DMS79 (cell line): ENCODE data around the gene PPT2.
"Not testable (repeated sequence)": the region's sequence is repeated elsewhere in the genome, so short reads cannot be mapped to it uniquely, and the experiment has no call there.

ENCODE experiments used
- DNase-seq: peaks from one replicate; lab custom pipeline; 2025; lab: John Stamatoyannopoulos, UW

Gene PPT2

DNA sequence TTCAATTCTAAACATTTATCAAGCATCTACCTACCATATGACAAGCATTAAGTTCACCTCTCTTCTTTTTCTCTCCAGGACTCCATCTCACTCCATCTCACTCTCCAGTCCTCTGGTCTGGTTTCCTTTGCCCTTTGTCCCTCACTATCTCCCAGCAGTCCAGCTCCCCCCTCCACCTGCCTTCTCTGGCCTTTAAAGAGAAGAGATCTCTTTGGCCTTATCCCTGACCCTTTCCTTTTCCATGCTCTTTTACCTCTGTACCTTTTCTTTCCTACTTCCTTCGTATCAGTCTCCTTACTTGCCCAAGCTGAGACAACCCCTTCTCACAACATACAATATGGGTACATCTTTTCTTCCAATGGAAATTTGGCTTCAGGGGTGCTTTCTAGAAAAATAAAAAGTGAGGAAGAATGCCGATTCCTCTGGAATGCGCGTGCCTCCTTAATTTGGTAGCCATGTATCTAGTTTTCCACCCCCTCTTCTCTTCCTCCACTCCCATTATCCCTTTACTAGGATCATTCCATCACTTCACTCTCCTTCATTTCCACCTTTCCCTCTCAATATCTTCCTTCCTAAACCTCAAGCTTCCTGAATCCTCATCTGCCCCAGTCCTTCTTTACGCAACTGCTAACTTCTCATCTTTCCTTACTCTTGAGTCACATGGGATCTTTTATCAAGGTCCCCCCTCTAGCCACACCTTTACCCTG lies 22.7 kb downstream of the PPT2 start:
- DNase-seq = peak; percentile 76

DNA sequence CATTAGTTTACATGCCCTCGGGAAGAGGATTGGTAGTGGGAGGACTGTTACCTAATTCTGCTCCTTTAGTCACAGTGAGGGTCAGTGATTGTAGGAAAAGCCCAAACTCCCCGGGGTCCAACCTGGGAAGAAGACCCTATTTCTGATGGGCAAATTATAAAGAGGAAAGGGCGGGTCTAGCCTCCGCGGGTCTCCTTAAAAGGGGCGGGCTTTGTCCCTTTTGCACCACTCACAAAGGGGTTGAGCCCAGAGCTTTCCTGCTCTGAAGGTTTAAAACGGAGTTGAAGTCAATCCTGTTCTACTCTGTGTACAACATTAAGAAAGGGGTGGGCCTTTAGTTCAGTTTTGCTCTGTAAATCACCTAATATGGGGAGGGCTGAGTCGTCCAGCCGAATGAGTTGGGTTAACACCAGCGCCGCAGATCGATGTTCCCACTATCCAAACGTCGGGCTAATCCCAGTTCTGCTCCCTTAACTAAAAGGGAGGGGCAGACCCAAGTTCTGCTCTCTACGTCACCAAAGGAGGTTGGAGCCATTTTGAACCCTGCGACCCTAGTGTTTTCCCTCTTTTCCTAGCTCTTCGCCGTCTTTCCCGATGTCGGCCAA lies 23.3 kb downstream of the PPT2 start:
- DNase-seq = peak; percentile 93

DNA sequence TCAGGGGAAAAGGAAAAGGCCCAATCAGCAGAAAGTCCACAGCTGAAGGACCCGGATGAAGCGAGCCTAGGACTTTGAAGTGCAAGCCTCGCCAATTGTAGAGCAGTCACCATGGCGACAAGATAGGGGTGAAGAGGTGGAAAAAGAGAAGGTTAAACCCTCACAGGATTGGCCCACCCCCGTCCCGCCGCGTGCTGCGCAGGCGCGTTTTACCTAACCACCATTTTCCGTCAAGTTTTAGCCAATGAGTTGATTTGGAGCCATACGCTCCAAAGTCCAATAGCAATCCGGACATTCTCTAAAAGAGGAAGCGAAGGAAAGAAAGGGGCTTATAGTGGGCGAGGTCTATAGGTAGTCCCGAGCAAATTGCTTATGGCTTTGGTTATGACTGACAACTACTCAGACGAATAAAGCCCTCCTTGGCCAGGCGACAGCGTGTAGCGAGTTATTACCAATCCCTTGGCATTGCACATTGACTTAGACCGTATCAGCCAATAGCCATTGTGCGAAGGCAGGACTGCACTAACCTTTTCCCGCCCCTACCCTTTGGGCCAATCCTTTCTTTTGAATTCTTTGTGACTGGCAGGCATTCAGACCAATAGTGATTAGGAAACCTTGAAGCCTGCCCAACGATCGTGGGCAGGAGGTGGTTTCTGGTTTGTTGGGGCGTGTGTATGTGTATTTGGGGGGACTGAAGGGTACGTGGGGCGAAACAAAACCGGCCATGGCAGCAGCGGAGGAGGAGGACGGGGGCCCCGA lies 24.0 kb downstream of the PPT2 start, which contains the start of gene RNF5:
RNF5 (plus strand) TSS at position 618 of the 759 bp plus-strand sequence; CDS start at position 725, 107 bp downstream.
- DNase-seq = peak; percentile 100

DNA sequence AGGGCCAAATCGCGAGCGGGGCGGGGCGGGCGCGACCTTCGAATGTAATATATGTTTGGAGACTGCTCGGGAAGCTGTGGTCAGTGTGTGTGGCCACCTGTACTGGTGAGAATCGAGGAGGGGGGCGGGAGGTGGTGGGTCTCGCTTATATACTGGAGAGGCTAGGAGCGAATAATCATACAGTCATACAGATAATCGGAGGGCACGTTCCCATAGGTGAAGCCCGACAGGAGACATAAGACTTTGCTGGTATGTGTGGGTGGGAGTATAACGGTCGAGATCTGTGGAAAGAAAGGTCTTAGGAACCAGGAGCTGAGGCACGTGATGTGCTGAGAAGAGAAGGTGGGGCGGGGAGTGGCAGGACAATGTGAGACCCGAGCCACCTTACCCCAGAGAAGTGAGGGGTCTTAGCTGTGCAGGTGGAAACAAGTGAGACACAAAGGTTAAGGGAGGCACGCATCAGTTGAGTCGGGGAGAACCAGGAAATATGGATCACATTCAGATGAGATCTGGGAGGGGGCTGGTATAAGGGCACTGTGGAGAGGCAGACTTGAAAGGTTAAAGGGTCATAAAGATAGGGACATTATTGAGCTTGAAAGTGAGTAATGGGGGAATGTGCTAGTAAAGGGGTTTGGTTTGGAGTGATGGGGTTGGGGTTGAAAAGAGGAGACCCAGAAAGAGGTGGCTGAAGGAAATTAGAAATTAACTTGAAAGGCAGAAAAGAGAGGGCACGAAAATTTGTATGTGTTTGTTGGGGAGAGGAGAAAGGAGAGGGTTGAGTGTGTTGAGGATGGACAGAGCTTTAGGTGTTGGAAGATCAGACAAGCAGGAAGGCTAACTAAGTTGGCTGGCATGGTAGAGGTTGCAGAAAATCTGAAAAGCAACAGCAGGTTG lies 24.9 kb downstream of the PPT2 start:
- no peak for DNase-seq

DNA sequence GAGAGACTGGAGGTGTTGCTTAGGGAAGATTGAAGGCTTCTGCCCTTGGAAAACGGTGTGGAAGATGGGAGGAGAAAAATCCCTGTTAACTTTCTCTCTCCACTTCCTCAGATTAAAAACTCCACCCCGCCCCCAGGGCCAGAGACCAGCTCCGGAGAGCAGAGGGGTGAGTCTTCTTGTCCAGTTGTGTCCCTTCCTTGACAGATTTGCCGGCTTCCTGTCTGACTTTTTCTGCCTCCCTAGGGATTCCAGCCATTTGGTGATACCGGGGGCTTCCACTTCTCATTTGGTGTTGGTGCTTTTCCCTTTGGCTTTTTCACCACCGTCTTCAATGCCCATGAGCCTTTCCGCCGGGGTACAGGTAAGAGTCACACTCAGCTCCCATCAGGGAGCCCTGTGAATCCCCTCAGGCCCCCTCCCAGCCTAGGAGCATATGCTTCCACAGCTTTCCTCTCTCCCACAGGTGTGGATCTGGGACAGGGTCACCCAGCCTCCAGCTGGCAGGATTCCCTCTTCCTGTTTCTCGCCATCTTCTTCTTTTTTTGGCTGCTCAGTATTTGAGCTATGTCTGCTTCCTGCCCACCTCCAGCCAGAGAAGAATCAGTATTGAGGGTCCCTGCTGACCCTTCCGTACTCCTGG lies 25.9 kb downstream of the PPT2 start:
- DNase-seq = no peak

DNA sequence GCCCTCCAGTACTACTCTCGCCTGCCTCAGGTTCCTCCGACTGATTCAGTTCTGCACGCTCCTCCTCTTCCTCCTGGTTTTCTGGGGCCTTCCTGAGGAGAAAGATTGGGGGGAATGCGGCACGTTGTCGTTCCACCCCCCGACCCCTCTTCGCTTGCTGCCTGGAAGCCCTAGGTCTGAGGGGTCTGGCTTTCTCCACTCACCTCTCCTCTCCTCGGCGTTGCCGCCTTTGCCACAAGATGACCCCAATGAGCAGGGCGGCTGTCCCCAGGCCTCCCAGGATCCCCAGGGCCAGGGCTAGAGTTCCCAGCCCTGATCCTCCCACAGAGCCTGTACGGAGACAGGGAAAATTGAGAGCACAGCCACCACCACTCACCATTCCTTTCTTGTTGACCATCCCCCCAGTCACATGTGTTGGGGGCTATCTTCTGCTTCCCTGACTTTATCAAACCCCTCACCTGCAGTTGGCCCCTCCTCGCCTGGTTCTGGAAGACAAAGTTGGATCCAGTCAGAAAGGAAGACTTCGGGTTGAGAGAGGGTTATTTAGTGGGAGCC lies 27.3 kb downstream of the PPT2 start:
- DNase-seq = no peak

DNA sequence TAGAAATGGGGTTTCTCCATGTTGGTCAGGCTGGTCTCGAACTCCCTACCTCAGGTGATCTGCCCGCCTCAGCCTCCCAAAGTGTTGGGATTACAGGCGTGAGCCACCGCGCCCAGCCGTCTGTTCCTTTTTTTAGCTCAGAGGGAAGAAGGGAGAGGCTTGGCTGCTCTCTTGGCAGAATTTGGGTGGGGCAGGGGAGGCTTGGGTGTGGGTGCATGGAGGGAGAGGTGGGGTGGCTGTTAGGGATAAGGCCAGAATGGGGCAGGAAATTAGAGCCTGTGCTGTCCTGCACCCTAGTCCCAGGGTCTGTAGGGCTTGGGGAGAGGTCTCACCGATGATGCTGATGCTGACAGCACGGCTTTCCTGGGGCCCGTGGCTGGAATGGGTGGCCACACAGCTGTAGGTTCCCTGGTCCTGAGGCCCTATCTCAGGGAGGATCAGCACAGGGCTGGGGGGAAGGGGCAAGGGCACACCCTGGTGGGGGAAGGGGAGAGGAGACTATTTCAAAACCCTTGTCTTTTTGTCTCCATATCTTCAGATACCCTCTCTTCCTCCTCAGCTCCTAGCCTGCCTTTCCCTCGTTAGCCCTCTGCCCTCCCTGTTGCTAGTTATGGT lies 28.1 kb downstream of the PPT2 start:
- no peak for DNase-seq

DNA sequence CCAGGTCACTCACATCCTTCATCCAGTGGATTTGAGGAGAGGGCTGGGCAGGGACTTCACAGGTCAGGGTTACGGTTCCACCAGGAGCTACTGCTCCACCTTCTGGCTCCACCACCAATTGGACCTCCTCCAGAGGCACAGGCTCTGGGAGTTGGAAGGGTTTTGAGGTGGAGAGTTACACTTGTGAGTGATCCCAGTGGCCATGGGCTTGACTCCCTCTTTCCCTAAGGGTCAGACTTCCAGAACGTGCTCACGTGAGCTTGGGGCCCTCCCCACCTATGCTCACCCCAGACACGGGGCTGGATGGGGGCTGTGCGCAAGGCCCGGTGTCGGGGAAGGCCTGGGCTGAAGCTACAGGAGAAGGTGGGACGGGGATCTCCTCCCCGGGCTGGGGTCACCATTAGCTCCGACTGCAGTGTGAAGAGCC lies 28.6 kb downstream of the PPT2 start:
- DNase-seq = no peak

DNA sequence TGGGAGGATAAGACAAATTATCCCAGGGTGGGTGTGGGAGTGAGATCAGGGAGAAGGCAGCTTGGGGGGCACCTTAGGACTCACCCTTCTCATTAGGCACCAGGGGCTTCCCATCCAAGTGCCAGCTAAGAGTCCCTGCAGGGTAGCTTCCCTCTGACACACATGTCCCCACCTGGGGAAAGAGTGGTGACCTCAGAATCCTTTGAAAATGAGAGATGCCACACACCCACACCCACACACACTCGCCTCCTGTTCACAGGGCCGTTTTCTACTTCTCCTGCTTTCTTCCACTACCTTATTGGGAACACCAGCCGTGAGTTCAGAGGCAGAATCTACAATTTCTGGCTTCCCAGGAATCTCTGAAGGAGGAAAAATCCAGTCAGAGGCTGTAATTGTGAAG lies 29.1 kb downstream of the PPT2 start:
- no peak for DNase-seq

DNA sequence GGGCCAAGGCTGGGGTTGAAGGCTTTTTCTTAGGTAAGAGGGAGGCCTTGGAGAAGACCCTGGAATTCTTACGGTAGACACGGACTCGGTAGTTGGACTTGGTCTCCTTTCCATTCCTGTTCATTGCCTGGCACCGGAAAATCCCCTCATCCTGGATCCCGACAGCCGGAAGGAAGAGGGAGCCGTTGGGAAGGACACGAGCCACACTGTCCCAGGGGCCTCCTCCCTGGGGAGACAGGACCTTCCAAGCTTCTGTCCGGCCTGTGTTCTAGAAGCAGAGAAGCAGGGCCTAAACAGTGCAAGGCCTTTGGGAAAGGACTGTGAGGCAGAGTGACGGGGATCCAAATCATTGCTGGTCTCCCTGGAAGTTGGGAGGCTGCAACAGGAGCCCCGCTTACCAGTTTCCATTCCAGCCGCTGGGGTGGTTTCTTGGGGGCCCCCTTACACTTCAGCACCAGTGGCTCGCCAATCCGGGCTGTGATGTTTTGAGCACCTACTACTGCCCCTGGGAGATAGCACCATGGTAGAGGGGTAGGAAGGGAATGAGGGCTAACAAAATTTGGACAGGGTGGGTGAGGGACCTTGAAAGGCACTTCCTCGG lies 29.6 kb downstream of the PPT2 start:
- DNase-seq = no peak

DNA sequence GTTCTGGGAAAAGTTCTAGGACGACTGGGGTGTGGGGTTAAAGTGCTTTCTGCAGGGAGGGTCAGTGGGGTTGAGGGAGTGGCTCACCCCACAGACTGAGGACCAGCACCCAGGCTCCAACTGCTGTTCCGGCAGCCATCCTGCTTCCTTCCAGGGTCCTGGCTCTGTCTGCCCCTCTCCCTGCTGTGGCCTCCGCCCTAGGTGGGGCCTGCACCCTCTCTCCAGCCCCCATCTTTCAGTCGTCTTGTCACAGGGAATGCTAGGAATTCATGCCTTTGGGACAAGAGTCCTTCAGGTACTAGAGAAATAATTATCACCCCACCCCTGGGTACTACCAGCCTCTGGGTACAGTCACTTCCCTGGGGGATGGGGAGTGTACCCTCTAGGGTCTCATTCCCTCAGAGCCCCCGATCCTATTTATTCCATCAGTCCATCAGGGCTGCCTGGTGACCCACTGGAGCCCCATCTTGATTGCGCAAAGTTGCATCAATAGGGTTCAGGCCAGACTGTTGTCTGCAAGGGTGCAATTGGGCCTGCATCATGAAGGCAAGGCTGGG lies 30.2 kb downstream of the PPT2 start, which contains the start of gene AGER:
AGER (minus strand) TSS at position 170 of the 557 bp plus-strand sequence; CDS start at position 139, 31 bp downstream.
- no peak for DNase-seq

DNA sequence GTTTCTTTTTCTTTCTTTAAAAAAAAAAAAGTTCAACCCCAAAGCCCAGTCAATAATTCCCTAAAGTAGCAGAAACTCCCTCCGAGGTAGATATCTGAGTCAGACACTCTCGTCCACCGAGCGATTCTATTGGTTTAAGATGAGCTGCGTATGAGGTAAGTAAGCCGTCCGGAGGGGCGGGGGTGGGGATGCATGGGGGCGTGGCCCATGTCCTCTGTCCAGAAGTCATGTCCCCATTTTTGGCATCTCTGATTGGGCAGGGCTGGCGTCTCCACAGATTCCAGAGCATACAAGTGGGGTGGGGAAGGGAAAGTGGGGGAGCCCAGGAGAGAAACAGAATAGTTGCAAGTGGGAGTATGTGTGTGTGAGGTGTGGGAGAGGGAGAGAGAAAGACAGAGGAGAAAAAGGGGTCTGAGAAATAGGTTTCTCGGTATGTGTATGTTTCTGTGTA lies 31.8 kb downstream of the PPT2 start:
- not testable (repeated sequence) for DNase-seq

DNA sequence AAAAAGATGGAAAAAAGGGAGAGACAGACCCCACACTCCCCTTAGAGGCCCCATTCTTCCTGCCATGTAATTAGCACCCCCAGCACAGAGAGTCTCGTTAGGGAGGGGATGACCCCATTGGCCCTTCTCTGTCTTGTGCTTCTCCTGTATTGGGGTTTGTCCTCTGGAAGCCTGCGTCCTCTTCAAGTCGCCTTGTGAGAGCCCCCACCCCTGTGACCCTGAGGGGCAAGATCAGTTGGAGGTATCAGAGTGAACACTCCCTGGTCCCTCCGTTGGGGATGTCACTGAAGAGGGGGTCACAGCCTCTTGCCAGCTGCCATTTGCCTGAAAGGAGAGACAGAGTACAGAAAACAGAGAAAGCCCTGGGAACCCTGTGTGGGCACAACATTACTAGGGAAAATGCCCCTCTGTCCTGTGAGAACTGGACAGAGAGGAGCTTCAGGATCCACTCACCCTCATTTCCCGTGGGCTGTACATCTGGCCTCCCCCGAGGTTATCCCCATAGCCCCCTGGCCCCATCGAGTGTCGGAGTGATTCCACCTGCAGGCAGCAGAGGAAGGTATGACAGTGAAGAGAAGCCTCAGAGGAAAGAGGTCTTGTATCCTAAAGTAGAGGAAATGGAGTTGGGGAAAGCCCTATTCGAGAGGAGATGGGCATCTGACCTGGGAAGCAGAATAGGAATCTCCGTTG lies 32.4 kb downstream of the PPT2 start:
- not testable (repeated sequence) for DNase-seq

DNA sequence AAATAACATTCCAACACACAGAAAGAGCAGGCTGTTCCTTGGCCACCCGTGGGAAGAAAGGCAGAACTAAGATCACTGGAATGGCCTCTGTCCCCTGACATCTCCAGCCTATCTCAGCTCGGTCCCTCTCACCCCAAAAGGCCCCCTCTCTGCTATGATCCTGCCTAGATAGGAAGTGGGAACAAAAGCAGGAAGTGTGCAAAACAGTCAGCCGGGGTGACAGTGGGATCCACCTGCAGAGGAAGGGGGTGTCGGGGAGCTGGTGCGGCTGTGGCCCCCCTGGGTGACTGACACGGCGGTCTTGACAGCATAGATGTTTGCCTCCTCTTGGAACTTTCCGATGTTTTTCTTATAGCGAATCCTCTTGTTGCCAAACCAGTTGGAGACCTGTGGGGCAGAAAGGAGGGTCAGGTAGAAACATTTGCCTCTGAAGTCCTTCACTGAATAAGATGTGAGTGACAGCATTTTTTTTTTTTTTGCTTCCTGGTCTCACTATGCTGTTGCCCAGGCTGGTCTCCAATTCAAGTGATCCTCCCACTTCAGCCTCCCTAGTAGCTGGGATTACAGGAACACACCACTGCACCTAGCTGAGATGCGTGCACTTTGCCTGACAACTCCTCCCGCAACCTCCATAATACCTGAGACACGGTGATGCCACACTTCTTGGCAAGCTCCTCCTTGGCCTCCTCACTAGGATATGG lies 33.2 kb downstream of the PPT2 start:
- DNase-seq = no peak

DNA sequence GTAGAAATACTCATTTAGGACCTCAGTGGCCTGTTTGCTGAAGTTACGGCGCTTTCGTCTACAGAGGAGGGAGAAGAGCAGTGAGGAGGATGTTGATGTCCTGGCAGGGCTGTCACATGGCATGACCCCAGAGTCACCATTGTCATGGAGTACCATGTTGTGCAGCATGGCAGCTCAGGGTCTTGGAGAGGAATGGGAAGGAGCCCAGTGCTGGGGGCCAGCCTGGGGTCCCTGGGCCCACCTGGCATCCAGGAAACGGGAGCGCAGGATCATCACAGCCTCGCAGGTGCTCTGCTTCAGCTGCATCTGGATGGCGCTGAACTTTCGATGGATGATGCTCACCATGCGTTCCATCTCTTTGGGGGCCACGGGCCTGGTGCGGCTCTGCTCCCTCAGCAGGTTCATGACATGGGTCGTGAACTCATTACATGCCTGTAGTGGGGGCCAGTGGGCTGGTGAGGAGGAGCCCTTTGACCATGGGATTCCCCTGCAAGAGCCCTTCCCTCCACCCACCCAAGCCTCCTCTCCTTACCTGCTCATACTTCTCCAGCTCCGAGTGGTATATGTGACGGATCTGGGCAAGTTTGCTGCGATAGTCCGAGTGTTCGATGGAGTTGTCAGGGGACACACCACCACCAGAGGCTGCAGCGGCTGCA lies 33.9 kb downstream of the PPT2 start:
- DNase-seq = not testable (repeated sequence)

DNA sequence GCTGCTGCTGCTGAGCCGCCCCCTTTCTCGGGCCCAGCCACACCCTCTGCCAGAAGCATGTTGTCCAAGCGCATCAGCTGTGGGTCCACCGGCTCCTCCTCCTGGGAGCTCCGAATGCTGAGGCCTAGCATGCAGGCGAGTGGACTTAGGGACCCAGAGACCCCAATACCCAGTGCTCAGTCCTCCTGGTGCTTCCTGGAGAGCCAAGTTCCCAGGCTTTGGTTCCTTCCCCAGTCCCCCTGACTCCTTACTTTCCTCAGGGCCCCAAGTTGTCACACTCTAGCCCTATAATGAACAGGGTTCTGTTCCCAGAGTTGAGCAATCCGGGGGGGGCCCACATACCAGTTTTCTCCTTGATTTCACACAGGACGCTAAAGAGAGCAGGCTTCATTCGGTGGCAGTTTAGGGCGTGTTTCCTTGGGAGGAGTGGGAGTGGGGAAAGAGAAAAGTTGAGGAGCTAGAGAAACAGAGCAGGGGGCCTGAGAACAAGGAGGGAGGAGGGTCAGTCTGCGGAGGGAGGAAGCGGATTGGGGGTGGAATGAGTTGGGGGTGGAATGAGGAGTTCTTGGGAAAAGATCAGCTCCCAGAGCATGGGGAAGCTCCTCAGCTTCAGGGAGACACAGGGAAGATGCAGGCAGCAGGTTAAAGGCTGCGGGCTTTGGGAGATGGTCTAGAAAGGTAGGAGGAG lies 34.6 kb downstream of the PPT2 start:
- DNase-seq = no peak

DNA sequence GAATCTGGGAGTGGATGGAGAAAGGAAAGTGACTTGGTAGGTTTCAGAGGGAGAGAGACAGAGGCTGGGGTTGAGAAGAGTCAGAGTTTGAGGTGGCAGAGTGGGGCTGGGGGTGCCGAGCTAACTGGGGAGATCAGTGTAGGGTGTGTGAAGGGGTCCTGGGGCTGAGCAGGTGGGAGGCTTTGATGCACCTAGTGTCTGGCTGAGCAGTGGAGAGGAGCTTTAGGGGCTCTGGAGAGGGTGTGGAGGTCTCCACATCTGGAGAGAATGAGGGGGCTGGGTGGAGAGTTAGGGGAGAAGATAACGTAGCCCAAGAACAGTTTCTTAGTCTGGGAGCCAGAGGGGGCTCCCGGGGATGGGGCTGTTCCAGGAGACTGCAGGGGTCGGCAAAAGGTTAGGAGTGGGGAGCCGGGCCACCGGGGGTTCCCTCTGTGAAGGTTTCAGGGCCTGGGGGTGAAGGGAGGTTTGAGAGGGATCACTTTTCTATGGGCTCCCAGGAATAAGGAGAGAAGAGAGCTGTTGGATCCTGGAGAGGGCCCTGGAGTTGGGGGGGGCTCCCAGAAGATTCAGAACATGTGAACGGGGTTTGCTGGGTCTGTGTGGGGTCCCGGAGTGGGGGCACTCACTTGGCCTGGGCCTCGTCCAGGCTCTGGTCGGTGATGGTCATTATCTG lies 35.3 kb downstream of the PPT2 start:
- DNase-seq = no peak
